GM08714 (cell line): Measurements from ENCODE around the gene GABRB2.

Experiments
- H3K4me3 ChIP-seq: fragments of 200-500 bp; sonication (Bioruptor generic); 2 replicates; pipeline ENCODE4 v1.5.1; 2014; ENCODE audit warnings: mild to moderate bottlenecking, low read length, inconsistent platforms
- ZNF274 ChIP-seq: IDR thresholded peaks from 2 replicates; pipeline ENCODE4 v1.6.1; 2012; ENCODE audit warnings: mild to moderate bottlenecking, low read depth, low read length

The GABRB2 gene

DNA sequence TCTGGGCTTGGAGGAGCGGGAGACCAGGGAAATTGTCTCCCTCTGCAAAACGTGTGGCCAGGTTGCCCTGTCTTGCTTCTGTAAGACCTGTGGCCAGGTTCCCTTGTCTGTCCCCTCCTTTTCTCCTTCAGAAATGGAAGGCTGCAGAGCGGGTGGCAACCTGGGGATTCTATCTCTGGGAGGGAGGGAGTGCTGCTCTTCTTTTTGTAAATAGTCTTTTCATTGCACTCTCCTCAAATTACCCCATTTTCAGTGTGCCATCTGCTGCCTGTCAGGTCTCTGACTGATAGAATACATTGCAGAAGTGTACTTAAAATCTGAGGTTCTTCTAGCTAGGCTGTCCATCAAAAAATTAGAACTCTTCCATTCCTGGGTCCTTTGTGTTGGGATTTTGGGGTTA, 126.0 kb downstream of the GABRB2 start:
- TF ChIP-seq ZNF274: no peak
- H3K4me3 ChIP-seq: no peak overlapping the region

GRCh38 chr5:161414896-161415295, 131.6 kb downstream of the GABRB2 start:
- no peak overlapping the region for H3K4me3 ChIP-seq
- no peak for TF ChIP-seq ZNF274

DNA sequence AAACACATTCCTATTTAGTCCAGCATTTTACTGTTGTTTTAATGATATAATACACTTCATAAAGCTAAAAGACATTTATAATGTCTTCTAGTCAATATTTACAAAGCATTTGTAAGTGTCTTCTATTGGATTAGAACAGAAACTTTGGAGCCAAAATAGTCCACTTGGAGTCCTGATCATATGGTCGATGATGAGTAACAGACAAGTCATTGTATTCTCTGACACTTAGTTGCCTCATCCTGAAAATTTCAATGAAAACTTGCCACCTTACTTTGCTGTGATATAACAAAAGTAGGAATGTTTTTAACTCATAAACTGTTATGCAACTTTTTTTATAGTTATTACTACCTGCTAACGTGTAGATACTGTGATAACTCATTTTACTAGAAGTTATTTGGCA, 132.5 kb downstream of the GABRB2 start:
- no peak for TF ChIP-seq ZNF274
- no peak overlapping the region for H3K4me3 ChIP-seq

- TF ChIP-seq ZNF274: no peak
These were observed 133.7 kb downstream of the GABRB2 start for GRCh38 chr5:161412792-161413191.

DNA sequence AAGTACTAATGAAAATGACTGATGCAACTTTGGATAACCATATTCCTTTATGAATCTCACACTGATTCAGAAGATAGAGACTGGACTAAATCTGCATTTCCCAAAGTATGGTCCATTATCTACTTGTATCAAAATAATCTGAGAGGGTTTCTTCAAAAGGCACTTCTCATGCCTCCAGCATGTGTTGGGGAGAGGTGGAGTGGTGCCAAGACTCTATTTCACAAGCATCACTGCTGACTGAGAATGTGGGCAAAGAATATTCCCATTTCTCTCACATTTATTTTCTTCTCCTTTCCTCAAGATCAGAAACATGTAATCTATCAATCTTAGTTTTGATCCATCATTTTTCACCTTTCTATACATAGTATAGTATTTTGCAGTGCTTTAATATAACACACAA, 135.4 kb downstream of the GABRB2 start:
- no peak for TF ChIP-seq ZNF274
- no peak overlapping the region for H3K4me3 ChIP-seq

More at GRCh38 chr5:161412792-161413191, 133.7 kb downstream of the GABRB2 start:
- H3K4me3 ChIP-seq: no peak overlapping the region

GRCh38 chr5:161410640-161411039, 135.9 kb downstream of the GABRB2 start:
- no peak for TF ChIP-seq ZNF274
- no peak overlapping the region for H3K4me3 ChIP-seq

DNA sequence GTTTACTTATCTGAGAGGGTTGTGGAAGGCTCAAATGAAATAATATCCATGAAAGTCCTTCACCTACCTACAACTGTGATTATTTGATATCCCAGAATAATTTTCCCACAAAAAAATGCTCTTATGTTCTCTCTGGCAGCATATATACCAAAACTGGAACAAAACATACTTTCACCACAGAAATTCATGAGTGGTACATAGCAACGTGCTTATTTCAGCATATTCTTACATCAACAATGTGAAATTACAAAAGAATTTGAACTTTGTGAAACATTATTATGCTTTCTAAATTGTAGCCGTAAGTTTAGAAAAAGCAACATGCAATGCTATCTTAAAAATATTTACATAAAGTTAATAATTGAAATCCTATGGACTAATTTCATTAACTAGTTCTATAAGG, 137.1 kb downstream of the GABRB2 start:
- H3K4me3 ChIP-seq: no peak overlapping the region
- TF ChIP-seq ZNF274: no peak

DNA sequence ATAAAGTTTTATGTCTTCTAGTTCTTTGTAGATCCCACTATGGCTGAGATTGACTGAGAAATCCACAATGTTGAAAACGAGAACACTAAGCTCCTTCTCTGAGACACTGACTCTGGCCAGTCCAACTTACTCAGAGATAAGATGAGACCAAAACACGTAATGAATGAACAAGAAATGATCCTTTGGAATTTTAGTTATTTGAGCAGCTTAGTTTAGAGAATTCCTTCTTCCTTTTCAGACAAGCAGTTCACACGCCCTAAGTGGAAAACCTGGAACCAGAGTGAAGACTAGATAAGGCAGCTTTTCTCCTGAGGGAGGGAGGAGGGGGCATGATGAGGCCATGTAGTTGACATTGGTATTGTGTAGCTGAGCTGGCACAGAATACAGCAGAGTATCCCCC, 139.6 kb downstream of the GABRB2 start:
- TF ChIP-seq ZNF274: no peak
- no peak overlapping the region for H3K4me3 ChIP-seq

DNA sequence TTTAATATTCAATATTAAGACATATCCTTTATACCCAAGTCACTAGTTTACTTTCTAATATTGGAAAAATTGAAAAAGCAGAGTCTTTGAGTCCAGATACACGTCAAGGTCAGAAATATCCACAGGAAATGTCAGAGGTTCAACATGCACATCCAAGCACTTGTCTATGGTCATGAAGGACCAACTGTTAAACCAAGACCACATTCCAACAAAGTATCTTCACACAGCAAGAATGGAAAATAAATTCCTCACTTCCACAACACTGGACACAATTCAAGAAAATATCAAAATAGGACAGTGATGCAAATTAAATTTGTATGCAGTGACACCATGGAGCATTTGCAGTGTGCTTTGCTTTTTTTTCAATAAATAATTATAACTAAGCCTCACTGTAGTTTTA, 142.5 kb downstream of the GABRB2 start:
- H3K4me3 ChIP-seq: no peak overlapping the region
- TF ChIP-seq ZNF274: no peak

- H3K4me3 ChIP-seq: no peak overlapping the region
- no peak for TF ChIP-seq ZNF274
These were observed 143.4 kb downstream of the GABRB2 start for GRCh38 chr5:161403121-161403520.

DNA sequence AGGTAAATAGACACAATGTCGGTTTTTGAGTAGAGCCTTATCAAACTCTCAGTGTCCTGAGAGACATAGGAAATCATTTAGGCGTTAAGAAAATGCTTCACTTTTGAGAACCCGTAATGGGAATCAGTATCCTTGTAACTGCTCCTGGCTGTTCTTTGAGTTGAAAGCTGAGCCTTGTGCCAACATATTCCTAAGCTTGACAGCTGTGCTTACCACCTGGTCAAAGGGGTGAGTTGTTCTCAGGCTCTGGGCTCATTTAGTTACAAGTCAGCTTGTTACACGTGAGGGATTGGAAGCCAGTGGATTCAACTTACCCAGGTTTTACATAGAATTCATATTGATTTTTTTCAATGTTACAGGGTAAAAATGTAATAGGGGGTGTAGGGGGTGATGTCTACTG, 145.9 kb downstream of the GABRB2 start:
- no peak overlapping the region for H3K4me3 ChIP-seq
- TF ChIP-seq ZNF274: no peak

- H3K4me3 ChIP-seq: no peak overlapping the region
- TF ChIP-seq ZNF274: no peak
These were observed 146.4 kb downstream of the GABRB2 start for GRCh38 chr5:161399996-161400562.

- H3K4me3 ChIP-seq: no peak overlapping the region
- TF ChIP-seq ZNF274: no peak
These were observed 149.1 kb downstream of the GABRB2 start for GRCh38 chr5:161397448-161397847.

DNA sequence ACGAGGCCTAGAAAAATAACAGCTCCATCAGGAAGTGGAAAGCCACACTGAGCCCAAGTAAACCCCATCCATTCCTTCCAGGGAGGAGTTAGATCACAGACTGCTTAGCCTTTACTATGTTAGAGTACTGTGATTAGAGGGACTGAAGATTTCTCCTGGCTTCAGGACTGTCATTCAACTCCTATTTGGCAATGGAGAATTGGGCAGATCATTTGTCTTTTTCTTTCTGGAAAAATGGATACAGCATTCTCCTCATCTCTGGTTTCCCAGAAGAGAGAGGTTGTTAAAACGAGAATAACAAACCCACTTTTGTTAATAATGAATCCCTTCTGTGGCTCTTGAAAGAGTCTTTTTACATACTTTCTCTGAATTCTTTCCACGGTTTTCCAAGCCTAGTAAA, 150.4 kb downstream of the GABRB2 start:
- no peak for TF ChIP-seq ZNF274
- H3K4me3 ChIP-seq: no peak overlapping the region

- no peak for TF ChIP-seq ZNF274
- H3K4me3 ChIP-seq: no peak overlapping the region
These were observed 154.8 kb downstream of the GABRB2 start for GRCh38 chr5:161391724-161392123.

- H3K4me3 ChIP-seq: no peak overlapping the region
- no peak for TF ChIP-seq ZNF274
These were observed 155.5 kb downstream of the GABRB2 start for GRCh38 chr5:161391016-161391415.
